Measurements from ENCODE around the gene NOL9.

GRCh38 chr1:6501279-6501813 lies 53.0 kb downstream of the NOL9 start:
- TF ChIP-seq FOXP2 (optimal IDR thresholded peaks at IDR 0.05; ENCODE audit: control extremely low read depth, extremely low read length, insufficient read depth), result no peak
- TF ChIP-seq EZH2 (IDR thresholded peaks at IDR 0.05), result no peak
